Muscle layer of duodenum (tissue), 2 donors: Measurements from ENCODE around the gene ZMIZ1.

Experiments
- H3K27ac ChIP-seq: one replicate; pipeline ENCODE4 v1.7.0; 2013; ENCODE audit warnings: mild to moderate bottlenecking, low read length
- H3K27me3 ChIP-seq: one replicate; pipeline ENCODE4 v1.7.0; 2013; ENCODE audit warnings: low read depth, mild to moderate bottlenecking, control low read depth, low read length
- H3K36me3 ChIP-seq, 2 donors: one replicate each; pipeline ENCODE4 v1.7.0; 2013; ENCODE audit warnings: low read length in 2 of 2, control low read depth in 1 of 2, mild to moderate bottlenecking in 1 of 2; ENCODE audit not compliant: insufficient read depth in 2 of 2, control insufficient read depth in 1 of 2
- H3K4me1 ChIP-seq, 2 donors: one replicate each; pipeline ENCODE4 v1.7.0; 2013; ENCODE audit warnings: low read length in 2 of 2, mild to moderate bottlenecking in 2 of 2, control low read depth in 1 of 2, moderate library complexity in 1 of 2; ENCODE audit not compliant: insufficient read depth in 2 of 2, control insufficient read depth in 1 of 2
- H3K4me3 ChIP-seq, 2 donors: one replicate each; pipeline ENCODE4 v1.7.0; 2013; ENCODE audit warnings: low read length in 2 of 2, low read depth in 1 of 2, mild to moderate bottlenecking in 1 of 2
- H3K9me3 ChIP-seq, 2 donors: one replicate each; pipeline ENCODE4 v1.7.0; 2013; ENCODE audit warnings: low read length in 2 of 2, control low read depth in 1 of 2, mild to moderate bottlenecking in 1 of 2; ENCODE audit not compliant: control insufficient read depth in 1 of 2
- donor health status: healthy.

Gene ZMIZ1

GRCh38 chr10:79305515-79305914, 236.7 kb downstream of the ZMIZ1 start:
- Histone ChIP-seq H3K9me3 (no peaks in the 10 kb centered on the region), H3K4me1 (no peaks in the 10 kb centered on the region), H3K27ac (no peak overlapping the region), H3K36me3 (peaks cover 76 to 95% of the 10 kb centered on the region in 2 donors), H3K27me3 (no peaks in the 10 kb centered on the region), H3K4me3 (no peak overlapping the region)

DNA sequence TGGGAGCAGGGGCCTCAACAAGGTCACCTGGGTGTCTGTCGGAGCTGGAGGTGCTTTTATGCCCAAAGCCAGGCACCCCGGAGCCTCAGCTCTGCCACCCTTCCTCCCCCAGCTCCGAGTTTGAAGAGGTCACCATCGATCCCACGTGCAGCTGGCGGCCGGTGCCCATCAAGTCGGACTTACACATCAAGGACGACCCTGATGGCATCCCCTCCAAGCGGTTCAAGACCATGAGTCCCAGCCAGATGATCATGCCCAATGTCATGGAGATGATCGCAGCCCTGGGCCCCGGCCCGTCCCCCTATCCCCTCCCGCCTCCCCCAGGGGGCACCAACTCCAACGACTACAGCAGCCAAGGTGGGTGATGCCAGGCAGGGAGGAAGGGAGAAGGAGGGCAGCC, 237.2 kb downstream of the ZMIZ1 start:
- H3K27me3 ChIP-seq = no peaks in the 10 kb centered on the region
- no peak overlapping the region for H3K4me3 ChIP-seq
- H3K9me3 ChIP-seq = no peaks in the 10 kb centered on the region
- peaks cover 73 to 91% of the 10 kb centered on the region in 2 donors for H3K36me3 ChIP-seq
- no peaks in the 10 kb centered on the region for H3K4me1 ChIP-seq
- no peak overlapping the region for H3K27ac ChIP-seq

GRCh38 chr10:79306644-79307220, 238.0 kb downstream of the ZMIZ1 start:
- H3K36me3 ChIP-seq = peaks cover 65 to 85% of the 10 kb centered on the region in 2 donors
- H3K27ac ChIP-seq = no peak overlapping the region

GRCh38 chr10:79308016-79308415, 239.2 kb downstream of the ZMIZ1 start:
- H3K4me1 ChIP-seq = no peaks in the 10 kb centered on the region
- no peak overlapping the region for H3K27ac ChIP-seq
- H3K9me3 ChIP-seq = no peaks in the 10 kb centered on the region
- H3K27me3 ChIP-seq = no peaks in the 10 kb centered on the region
- H3K4me3 ChIP-seq = no peak overlapping the region
- peaks cover 66 to 88% of the 10 kb centered on the region in 2 donors for H3K36me3 ChIP-seq

More at GRCh38 chr10:79306644-79307220, 238.0 kb downstream of the ZMIZ1 start:
- H3K27me3 ChIP-seq = no peaks in the 10 kb centered on the region
- no peaks in the 10 kb centered on the region for H3K9me3 ChIP-seq
- no peaks in the 10 kb centered on the region for H3K4me1 ChIP-seq
- no peak overlapping the region for H3K4me3 ChIP-seq

DNA sequence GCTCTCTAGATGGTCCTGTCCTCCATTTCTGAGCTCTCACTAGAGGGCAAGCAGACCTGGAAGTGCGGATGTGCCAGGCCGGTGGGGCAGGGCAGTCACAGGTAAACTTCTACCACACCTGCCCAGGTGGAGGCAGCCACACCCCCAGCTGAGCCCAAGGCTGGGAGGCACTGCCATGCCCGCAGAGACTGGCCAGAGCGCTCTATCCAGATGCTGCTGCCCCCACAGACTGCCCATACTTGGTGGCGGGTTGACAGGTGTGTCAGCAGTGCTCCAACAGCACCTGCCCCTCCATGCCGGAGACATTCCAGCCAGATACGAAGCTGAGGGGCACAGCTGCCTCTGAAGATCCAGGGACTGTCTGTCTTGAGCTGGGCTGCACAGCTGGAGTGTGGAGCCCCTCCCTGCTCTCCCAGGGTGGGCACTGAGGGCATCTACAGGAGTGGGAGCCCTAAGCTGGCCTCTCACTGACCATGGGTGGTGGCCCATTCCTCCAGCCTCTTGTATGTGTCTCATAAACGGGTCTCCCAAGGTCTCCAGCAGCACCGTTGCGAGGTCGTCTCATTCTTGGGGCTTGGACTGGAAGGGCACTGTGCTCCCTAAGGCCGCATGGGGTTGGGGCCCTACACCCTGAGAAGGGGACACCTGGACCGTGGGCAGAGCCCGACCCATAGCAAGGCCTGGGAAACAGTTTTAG, 240.4 kb downstream of the ZMIZ1 start:
- peaks cover 63 to 88% of the 10 kb centered on the region in 2 donors for H3K36me3 ChIP-seq

DNA sequence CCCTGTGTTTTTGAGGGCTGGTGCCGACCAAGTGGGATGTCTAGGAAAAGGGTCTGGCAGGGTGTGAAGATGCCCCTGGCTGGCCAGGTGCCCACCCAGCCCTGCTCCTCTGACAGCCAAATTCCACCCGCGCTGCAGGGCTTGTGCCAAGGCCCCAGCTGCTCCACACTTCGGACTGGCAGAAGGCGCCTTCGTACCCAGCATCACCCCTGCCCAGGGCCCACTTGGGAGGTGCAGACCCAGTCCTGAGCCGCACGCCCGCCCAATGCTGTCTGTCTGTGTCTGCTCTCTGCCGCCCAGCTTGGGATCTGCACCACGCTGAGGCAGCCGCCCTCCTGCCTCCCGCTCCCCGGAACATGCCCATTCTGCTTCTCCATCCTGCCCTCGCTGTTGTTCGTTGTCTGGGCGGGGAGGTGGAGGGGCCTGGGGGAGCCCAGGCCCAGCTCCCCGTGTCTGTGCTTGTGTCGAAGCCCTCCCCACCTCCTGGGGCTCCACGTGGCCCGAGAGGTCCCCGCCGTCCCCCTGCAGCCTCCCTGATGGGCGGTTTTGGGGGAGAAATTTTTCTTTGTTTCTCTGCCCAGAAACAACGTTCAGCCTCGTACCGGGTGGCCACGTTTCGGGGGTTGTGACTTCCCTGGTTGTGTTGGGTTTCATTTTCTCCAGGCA, 241.6 kb downstream of the ZMIZ1 start:
- peaks cover 53 to 86% of the 10 kb centered on the region in 2 donors for H3K36me3 ChIP-seq
- no peaks in the 10 kb centered on the region for H3K4me1 ChIP-seq
- no peak overlapping the region for H3K27ac ChIP-seq
- no peaks in the 10 kb centered on the region for H3K27me3 ChIP-seq
- H3K9me3 ChIP-seq = no peaks in the 10 kb centered on the region
- no peak overlapping the region for H3K4me3 ChIP-seq

More for the DNA sequence above, 240.4 kb downstream of the ZMIZ1 start:
- H3K9me3 ChIP-seq = no peaks in the 10 kb centered on the region
- no peak overlapping the region for H3K4me3 ChIP-seq
- H3K27ac ChIP-seq = no peak overlapping the region
- no peaks in the 10 kb centered on the region for H3K27me3 ChIP-seq
- H3K4me1 ChIP-seq = no peaks in the 10 kb centered on the region

GRCh38 chr10:79310911-79311573, 242.3 kb downstream of the ZMIZ1 start:
- H3K27ac ChIP-seq = no peak overlapping the region
- H3K9me3 ChIP-seq = no peaks in the 10 kb centered on the region
- no peak overlapping the region for H3K4me3 ChIP-seq
- peaks cover 47 to 81% of the 10 kb centered on the region in 2 donors for H3K36me3 ChIP-seq
- no peaks in the 10 kb centered on the region for H3K4me1 ChIP-seq
- no peaks in the 10 kb centered on the region for H3K27me3 ChIP-seq

- H3K4me3 ChIP-seq = no peak overlapping the region
- no peaks in the 10 kb centered on the region for H3K4me1 ChIP-seq
- peaks cover 40 to 73% of the 10 kb centered on the region in 2 donors for H3K36me3 ChIP-seq
- H3K27me3 ChIP-seq = no peaks in the 10 kb centered on the region
- no peak overlapping the region for H3K27ac ChIP-seq
- no peaks in the 10 kb centered on the region for H3K9me3 ChIP-seq
Observed at GRCh38 chr10:79311581-79312407, 243.0 kb downstream of the ZMIZ1 start.

- H3K4me3 ChIP-seq = no peak overlapping the region
- H3K36me3 ChIP-seq = peaks cover 31 to 64% of the 10 kb centered on the region in 2 donors
- H3K9me3 ChIP-seq = no peaks in the 10 kb centered on the region
- no peaks in the 10 kb centered on the region for H3K27me3 ChIP-seq
- H3K4me1 ChIP-seq = peaks cover 0 to 8% of the 10 kb centered on the region in 2 donors
- no peak overlapping the region for H3K27ac ChIP-seq
Observed at GRCh38 chr10:79312601-79313187, 243.9 kb downstream of the ZMIZ1 start.

DNA sequence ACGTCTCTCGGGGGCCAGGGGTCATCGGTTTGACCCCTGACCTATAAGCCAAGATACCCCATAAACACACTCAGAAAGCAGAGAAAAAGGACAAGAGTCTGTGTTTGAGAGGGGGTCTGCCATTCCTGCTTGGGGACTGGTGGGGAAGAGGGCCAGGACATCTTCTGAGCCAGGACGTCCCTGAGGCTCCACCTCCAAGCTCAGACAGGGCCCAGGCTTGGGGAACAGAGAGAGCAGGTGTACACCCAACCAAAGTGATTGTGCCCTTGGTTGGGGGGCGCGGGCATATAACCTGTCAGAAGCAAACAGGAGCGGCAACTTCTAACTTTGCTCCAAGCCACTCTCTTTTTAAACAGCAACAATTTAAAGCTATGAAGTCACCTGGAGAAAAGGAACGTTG, 244.6 kb downstream of the ZMIZ1 start:
- H3K27me3 ChIP-seq = no peaks in the 10 kb centered on the region
- H3K4me3 ChIP-seq = no peak overlapping the region
- peaks cover 0 to 8% of the 10 kb centered on the region in 2 donors for H3K4me1 ChIP-seq
- no peaks in the 10 kb centered on the region for H3K9me3 ChIP-seq
- no peak overlapping the region for H3K27ac ChIP-seq
- peaks cover 25 to 58% of the 10 kb centered on the region in 2 donors for H3K36me3 ChIP-seq
